K562 (cell line): Measurements from ENCODE around the gene LRIT1.

Source experiments
- ERF ChIP-seq: fragments of 450-650 bp; formaldehyde crosslinking; IDR thresholded peaks from 2 replicates; pipeline ENCODE4 v1.4.0; 2020; ENCODE audit warnings: mild to moderate bottlenecking, mixed read lengths
- GATA2 ChIP-seq: sonication (generic); formaldehyde crosslinking; IDR thresholded peaks from 2 replicates; pipeline ENCODE4 v1.4.0; 2020; ENCODE audit warnings: mild to moderate bottlenecking, missing genetic modification reagents
- KAT7 ChIP-seq: sonication (generic); formaldehyde crosslinking; IDR thresholded peaks from 2 replicates; pipeline ENCODE4 v1.8.0; 2022; ENCODE audit warnings: missing genetic modification reagents, mild to moderate bottlenecking, borderline replicate concordance
- U2AF1 ChIP-seq: fragments of 200-400 bp; formaldehyde crosslinking; optimal IDR thresholded peaks from 2 replicates; pipeline ENCODE3; 2017; ENCODE audit warnings: mild to moderate bottlenecking, low read depth, low read length, moderate library complexity
- ZZZ3 ChIP-seq: fragments of 450-650 bp; IDR thresholded peaks from 2 replicates; pipeline ENCODE4 v1.6.1; 2016; ENCODE audit warnings: antibody characterized with exemption, mild to moderate bottlenecking, moderate library complexity

GRCh38 chr10:84269162-84269561, 27.8 kb upstream of the LRIT1 start:
- TF ChIP-seq GATA2 (no peak), U2AF1 (no peak), KAT7 (CRISPR knock-in tag) (no peak), ERF (CRISPR knock-in tag) (no peak), ZZZ3 (no peak)
